GM19397 (cell line): Measurements from ENCODE around the gene ATOH7.
"Not testable (repeated sequence)": the region's sequence is repeated elsewhere in the genome, so short reads cannot be mapped to it uniquely, and the experiment has no call there.

Experiments used
- ATAC-seq: cut with Tn5 transposase; IDR thresholded peaks from one replicate; pipeline ENCODE4 v1.9.1; 2021; ENCODE audit warnings: mild to moderate bottlenecking, moderate library complexity; ENCODE audit not compliant: unreplicated experiment

ATOH7 gene

GRCh38 chr10:68231817-68232251, at the start of gene ATOH7:
Gene ATOH7, minus strand, starts transcription at chr10:68232113. Its CDS starts 436 bp downstream, at chr10:68231677.
- no peak for ATAC-seq

DNA sequence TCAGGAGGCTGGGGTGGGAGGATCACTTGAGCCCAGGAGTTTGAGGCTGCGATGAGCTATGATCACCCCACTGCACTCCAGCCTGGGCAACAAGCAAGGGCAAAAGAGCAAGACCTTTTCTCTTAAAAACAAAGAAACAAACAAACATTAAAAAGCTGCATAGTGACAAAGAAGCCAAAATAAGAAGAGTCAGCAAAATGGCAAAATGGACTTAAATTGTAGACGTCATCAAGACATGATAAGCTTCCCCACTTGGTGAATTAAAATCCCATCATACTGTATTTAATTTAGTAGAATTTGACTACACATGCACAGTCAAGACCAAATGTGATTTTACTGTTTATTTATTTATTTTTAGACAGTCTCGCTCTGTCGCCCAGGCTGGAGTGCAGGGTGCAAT, 48.8 kb upstream of the ATOH7 start:
- ATAC-seq, result no peak

DNA sequence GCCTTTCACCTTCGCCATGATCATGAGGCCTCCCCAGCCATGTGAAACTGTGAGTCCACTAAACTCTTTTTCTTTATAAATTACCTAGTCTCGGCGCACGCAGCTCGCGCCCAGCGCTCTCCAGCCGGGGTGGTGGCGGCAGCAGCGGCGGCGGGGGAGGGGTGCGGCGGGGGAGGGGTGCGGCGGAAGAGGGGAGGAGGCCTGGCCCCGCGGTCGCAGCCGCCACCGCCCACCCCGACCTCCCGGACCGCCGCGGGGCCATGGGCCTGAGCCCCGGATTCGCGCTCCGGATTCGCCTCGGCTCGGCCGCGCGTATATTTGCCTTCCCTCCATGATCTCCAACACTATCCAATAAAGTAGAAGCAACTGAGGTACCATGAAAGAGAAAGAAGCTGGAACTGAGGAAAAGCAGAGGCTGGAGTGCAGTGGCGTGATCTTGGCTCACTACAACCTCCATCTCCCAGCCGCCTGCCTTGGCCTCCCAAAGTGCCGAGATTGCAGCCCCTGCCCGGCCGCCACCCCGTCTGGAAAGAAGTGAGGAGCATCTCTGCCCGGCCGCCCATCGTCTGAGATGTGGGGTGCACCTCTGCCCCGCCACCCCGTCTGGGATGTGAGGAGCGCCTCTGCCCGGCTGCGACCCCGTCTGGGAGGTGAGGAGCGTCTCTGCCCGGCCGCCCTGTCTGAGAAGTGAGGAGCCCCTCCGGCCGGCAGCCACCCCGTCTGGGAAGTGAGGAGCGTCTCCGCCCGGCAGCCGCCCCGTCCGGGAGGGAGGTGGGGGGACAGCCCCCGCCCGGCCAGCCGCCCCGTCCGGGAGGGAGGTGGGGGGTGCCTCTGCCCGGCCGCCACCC, 47.2 kb upstream of the ATOH7 start:
- ATAC-seq, result not testable (repeated sequence)

GRCh38 chr10:68277814-68278213, 45.9 kb upstream of the ATOH7 start:
- ATAC-seq, result not testable (repeated sequence)

DNA sequence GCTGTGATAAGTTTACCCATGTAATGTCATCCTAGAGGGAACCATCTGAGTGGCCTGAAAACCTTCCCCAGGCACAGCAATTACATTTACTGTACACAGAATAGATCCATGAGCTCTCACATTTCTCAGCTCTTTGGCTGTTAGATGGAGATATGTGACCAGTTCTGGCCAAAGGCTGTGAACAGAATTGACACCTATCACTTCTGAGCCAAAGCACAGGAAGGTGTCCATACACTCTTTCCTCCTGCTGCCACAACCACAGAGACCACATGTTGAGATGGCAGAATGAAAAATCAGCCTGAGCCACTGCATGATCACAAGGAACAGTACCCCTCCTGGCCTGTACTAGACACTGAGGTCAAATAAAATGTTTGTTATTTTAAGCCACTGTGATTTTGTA, 44.3 kb upstream of the ATOH7 start:
- no peak for ATAC-seq

DNA sequence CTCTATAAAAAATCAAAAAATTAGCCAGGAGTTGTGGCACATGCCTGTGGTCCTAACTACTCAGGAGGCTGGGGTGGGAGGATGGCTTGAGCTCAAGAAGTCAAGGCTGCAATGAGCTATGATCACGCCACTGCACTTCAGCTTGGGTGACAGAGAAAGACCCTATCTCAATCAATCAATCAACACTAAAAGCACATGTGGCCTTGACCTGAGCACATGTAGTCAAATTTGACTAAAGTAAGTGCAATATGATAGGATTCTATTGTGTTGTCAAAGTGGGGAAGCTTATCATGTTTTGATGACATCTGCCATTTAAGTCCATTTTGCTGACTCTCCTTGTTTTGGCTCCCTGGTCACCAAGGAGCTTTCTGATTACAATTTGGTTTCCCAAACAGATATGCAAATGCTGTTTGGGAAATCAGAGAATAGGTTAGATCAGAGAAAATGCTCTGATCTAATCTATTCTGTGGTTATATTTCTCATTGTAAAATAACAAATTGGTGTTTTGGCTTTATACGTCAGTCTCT, 43.8 kb upstream of the ATOH7 start:
- ATAC-seq, result no peak

GRCh38 chr10:68272833-68273232, 40.9 kb upstream of the ATOH7 start:
- ATAC-seq, result no peak

GRCh38 chr10:68271196-68271882, 39.4 kb upstream of the ATOH7 start:
- ATAC-seq, result no peak

DNA sequence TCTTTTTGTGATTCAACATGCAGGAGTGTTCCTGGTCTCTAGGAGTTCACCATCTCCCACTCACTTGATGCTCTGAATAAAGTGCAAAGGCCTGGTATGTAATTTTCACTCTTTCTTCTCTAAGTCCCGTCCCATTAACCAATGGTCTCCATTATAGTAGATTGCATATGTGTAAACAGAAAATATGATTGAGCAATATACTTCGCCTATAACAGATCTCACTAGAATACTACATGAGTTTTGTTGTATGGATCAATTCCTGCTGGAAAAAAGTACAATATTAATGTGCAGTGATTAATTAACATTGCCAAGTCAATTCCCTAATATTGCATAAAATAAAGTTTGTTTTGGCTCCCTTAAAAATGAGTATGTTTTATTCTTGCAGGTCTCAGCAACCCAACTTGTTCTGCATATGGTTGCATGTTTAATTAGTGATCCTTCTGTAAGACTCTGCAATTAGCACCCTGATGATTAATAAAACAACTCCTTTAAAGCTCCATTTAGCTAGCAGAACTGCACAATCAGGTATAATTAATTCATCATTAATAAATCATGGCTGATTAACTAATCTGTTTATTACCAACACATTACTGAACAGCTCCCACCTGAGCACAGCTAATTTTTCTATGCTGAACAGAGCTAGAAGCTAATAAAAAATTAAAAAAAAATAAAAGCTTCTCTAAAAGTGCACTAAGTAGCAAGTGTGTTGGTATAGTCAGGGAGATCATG, 37.8 kb upstream of the ATOH7 start:
- no peak for ATAC-seq

DNA sequence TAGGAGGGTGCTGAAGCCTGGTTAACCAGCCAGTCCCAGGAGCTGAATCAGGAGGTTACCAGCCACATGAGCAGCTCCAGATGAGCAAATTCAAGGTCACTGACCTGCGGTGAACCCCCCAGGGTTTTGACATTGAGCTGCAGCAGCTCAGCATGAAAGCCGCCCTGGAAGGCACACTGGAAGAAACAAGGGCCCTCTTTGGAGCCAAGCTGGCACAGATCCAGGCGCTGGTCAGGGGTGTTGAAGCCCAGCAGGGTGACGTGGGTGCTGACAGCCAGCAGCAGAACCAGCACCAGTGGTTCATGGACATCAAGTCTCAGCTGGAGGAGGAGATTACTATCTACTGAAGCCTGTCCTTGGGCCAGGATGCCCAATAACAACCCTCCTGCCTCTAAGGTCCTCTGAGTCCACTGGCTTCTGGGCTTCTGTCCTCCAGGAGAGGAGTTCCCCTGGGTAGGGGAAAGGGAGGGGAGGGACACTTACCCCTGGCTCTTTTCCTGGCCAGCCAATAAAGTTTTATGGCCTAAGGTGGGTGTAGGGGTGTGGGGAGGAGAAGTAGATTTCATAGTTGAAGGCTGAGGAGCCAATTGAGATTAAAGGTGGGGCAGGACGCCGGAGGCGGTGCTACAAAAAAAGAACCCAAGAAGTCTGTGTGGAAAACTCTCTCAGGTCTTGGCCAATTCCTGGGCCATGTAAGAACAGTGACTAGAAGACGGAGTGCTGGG, 29.4 kb upstream of the ATOH7 start:
- ATAC-seq, result no peak

- ATAC-seq, result no peak
These were observed 21.4 kb upstream of the ATOH7 start for GRCh38 chr10:68253346-68253745.

GRCh38 chr10:68251625-68252495, 19.9 kb upstream of the ATOH7 start:
- no peak for ATAC-seq

DNA sequence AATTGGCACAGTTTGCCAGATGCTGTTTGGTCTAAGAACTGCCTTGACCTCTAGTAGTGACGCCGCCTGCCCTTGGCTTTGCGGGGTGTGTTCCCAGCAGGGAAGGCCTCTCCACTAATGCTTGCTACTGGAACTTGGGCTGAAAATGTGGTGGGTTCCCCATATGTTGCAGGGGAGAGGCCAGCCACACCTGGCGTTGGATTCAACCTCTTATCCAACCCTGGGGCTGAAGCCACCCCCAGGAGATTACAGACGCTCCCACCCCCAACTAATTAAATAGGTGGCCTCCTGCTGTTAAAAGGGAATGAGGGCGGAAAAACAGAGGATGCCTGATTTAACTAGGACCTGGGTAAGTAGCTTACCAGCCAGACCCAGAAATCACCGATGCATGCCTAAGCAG, 19.2 kb upstream of the ATOH7 start:
- no peak for ATAC-seq

GRCh38 chr10:68249297-68249696, 17.4 kb upstream of the ATOH7 start:
- no peak for ATAC-seq

- ATAC-seq, result no peak
These were observed 16.0 kb upstream of the ATOH7 start for GRCh38 chr10:68247931-68248330.

GRCh38 chr10:68246397-68246796, 14.5 kb upstream of the ATOH7 start:
- ATAC-seq, result not testable (repeated sequence)

DNA sequence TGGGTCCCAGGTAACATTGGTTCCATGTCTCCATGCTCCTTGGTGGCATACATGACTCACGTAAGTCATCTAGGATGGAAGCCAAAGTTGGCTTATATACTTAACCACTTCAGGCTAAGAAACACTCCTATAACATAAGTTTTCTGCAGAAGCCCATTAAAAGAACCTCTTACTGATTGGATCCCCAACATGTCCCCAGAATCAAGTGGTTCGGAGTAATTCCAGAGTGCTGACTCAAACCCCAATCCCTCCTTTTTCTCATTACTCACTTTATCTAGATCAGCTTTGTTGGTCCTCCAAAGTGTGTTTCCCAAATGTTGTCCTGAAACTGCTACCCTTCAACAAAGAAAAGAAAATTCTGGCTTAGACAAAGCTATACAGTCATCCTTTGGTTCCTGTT, 10.1 kb upstream of the ATOH7 start:
- ATAC-seq, result no peak

GRCh38 chr10:68239596-68240150, 7.8 kb upstream of the ATOH7 start:
- ATAC-seq, result no peak

DNA sequence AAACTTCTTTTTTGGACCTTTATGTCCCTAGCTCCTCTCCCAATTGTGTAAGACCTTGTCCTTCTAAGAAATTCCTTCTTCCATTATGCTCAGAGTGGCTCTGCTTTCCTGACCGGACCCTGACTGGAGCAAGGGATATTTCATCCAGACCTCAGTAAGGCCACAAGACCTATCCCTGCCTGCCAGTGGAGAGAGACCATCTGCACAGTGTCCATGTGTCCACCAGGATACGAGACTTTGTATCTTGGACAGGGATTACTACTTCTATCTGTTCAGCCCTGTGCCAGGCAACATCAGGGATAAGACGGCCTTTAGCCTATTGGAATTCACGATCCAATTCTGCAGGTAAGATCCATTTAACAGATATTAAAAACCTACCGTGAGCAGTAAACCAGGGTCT, 7.2 kb upstream of the ATOH7 start:
- ATAC-seq, result no peak
